ENCODE results near the gene LTF.
"Not testable (repeated sequence)": the region's sequence is repeated elsewhere in the genome, so short reads cannot be mapped to it uniquely, and the experiment has no call there.

DNA sequence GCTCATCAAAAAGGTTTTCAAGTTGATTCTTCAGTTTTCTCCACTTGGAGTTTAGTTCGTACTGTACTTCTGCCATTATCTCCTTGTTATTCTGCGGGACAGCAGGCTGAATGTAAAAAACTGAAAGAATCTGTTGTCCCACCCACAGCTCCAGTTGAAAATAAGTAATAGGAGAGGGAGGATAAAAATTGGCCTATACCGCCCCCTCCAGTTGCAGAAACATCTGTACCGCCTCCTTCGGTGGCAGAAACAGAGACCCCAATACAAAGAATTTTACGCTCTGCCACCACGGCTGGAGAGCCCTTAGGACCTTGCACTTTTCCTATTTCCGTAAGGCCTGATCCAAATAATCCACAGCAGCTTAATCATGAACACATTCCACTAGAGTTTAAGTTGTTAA, 37.3 kb downstream of the LTF start:
- TF ChIP-seq, protein P1, sequence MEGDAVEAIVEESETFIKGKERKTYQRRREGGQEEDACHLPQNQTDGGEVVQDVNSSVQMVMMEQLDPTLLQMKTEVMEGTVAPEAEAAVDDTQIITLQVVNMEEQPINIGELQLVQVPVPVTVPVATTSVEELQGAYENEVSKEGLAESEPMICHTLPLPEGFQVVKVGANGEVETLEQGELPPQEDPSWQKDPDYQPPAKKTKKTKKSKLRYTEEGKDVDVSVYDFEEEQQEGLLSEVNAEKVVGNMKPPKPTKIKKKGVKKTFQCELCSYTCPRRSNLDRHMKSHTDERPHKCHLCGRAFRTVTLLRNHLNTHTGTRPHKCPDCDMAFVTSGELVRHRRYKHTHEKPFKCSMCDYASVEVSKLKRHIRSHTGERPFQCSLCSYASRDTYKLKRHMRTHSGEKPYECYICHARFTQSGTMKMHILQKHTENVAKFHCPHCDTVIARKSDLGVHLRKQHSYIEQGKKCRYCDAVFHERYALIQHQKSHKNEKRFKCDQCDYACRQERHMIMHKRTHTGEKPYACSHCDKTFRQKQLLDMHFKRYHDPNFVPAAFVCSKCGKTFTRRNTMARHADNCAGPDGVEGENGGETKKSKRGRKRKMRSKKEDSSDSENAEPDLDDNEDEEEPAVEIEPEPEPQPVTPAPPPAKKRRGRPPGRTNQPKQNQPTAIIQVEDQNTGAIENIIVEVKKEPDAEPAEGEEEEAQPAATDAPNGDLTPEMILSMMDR (IDR thresholded peaks at IDR 0.05 in 4 of 5, conservative IDR thresholded peaks at IDR 0.05 in 1 of 5), result not testable (repeated sequence)
- not testable (repeated sequence) for TF ChIP-seq POLR2A (IDR thresholded peaks at IDR 0.05)

All from gastrocnemius medialis (tissue), 4 donors.